SU-DHL-6 (cell line): ENCODE measurements around the gene SORL1.

Source experiments
- H2AFZ ChIP-seq: fragments of 200-600 bp; sonication (generic); 2 replicates; pipeline ENCODE4 v1.6.1; 2014; ENCODE audit warnings: low read depth, mild to moderate bottlenecking, moderate library complexity, mixed read lengths, antibody characterized with exemption, low read length; ENCODE audit not compliant: severe bottlenecking
- H3F3A ChIP-seq: fragments of 200-600 bp; shearing (Covaris generic); 2 replicates; pipeline ENCODE4 v1.6.0; 2016; ENCODE audit warnings: antibody characterized with exemption, mild to moderate bottlenecking; ENCODE audit not compliant: insufficient read depth
- H3K27ac ChIP-seq: fragments of 200-600 bp; sonication (generic); 2 replicates; pipeline ENCODE4 v1.5.1; 2016; ENCODE audit warnings: low read depth, mild to moderate bottlenecking, low read length, moderate library complexity, mixed read lengths
- H3K27me3 ChIP-seq: fragments of 200-600 bp; sonication (generic), shearing (Covaris generic); 2 replicates; pipeline ENCODE4 v1.6.0; 2014; ENCODE audit warnings: mild to moderate bottlenecking, low read length
- H3K36me3 ChIP-seq: fragments of 200-600 bp; sonication (generic); 2 replicates; pipeline ENCODE4 v1.6.1; 2014; ENCODE audit warnings: mild to moderate bottlenecking, low read length, mixed read lengths
- H3K4me2 ChIP-seq: fragments of 300-600, 200-600 bp; shearing (Covaris generic), sonication (generic); 2 replicates; pipeline ENCODE4 v1.6.0; 2014; ENCODE audit warnings: low read length, low read depth, mild to moderate bottlenecking; ENCODE audit not compliant: poor library complexity, severe bottlenecking
- H3K4me3 ChIP-seq: fragments of 200-600 bp; sonication (generic); 2 replicates; pipeline ENCODE4 v1.5.1; 2014; ENCODE audit warnings: antibody characterized with exemption, low read length, mild to moderate bottlenecking, mixed read lengths; ENCODE audit not compliant: insufficient read depth, poor library complexity, severe bottlenecking
- H3K79me2 ChIP-seq: fragments of 200-600 bp; sonication (generic); 2 replicates; pipeline ENCODE4 v1.6.1; 2014; ENCODE audit warnings: mild to moderate bottlenecking, low read length, moderate library complexity; ENCODE audit not compliant: insufficient read depth
- H3K9ac ChIP-seq: fragments of 200-600 bp; sonication (generic); 2 replicates; pipeline ENCODE4 v1.7.0; 2014; ENCODE audit warnings: mild to moderate bottlenecking, low read length
- H3K9me2 ChIP-seq: fragments of 200-600 bp; sonication (generic); replicated peaks from 2 replicates; pipeline ENCODE4 v1.6.1; 2014; ENCODE audit warnings: low read length; ENCODE audit not compliant: insufficient read depth
- H3K9me3 ChIP-seq: fragments of 200-600 bp; sonication (generic); 2 replicates; pipeline ENCODE4 v1.6.1; 2014; ENCODE audit warnings: low read length, mixed read lengths; ENCODE audit not compliant: insufficient read depth
- H4K20me1 ChIP-seq: fragments of 200-600 bp; sonication (generic); 2 replicates; pipeline ENCODE4 v1.6.1; 2014; ENCODE audit warnings: low read depth, mild to moderate bottlenecking, antibody characterized with exemption, low read length, moderate library complexity, mixed read lengths
- CTCF ChIP-seq: fragments of 200-600 bp; sonication (generic); IDR thresholded peaks from one replicate; pipeline ENCODE4 v1.5.1; 2017; ENCODE audit warnings: antibody characterized with exemption, mild to moderate bottlenecking, low read length, moderate library complexity; ENCODE audit not compliant: insufficient read depth, poor library complexity, severe bottlenecking
- EZH2phosphoT487 ChIP-seq: fragments of 200-600 bp; sonication (generic), shearing (Covaris generic); conservative IDR thresholded peaks from 2 replicates; pipeline ENCODE4 v1.6.1; 2018; ENCODE audit warnings: mild to moderate bottlenecking, antibody characterized with exemption, low read length, moderate library complexity, mixed read lengths

The SORL1 gene

GRCh38 chr11:121634273-121634672, 182.2 kb downstream of the SORL1 start:
- Histone ChIP-seq H3F3A (peaks cover 51% of the 10 kb centered on the region), H3K4me2 (no peak overlapping the region), H3K36me3 (peaks cover 39% of the 10 kb centered on the region), H3K9me2 (no peaks in the 10 kb centered on the region), H3K9me3 (no peaks in the 10 kb centered on the region), H3K79me2 (no peaks in the 10 kb centered on the region), H3K9ac (no peak overlapping the region), H4K20me1 (no peaks in the 10 kb centered on the region; the same call in 1 of the 2 replicates), H2AFZ (no peak overlapping the region), H3K27ac (no peak overlapping the region), H3K4me3 (no peak overlapping the region), H3K27me3 (no peaks in the 10 kb centered on the region)
- TF ChIP-seq CTCF, result no peak
- no peak for TF ChIP-seq EZH2phosphoT487

GRCh38 chr11:121634889-121635288, 182.8 kb downstream of the SORL1 start:
- Histone ChIP-seq H3K36me3 (peaks cover 34% of the 10 kb centered on the region), H3K4me3 (no peak overlapping the region), H3K79me2 (no peaks in the 10 kb centered on the region), H3K27me3 (no peaks in the 10 kb centered on the region), H3K9me3 (no peaks in the 10 kb centered on the region), H3K9me2 (no peaks in the 10 kb centered on the region), H4K20me1 (no peaks in the 10 kb centered on the region; the same call in 1 of the 2 replicates), H3K9ac (no peak overlapping the region), H3F3A (peaks cover 45% of the 10 kb centered on the region), H2AFZ (no peak overlapping the region), H3K27ac (no peak overlapping the region), H3K4me2 (no peak overlapping the region)
- TF ChIP-seq EZH2phosphoT487, result no peak
- TF ChIP-seq CTCF, result no peak

- Histone ChIP-seq H3K4me3 (no peak overlapping the region), H3K9me2 (no peaks in the 10 kb centered on the region), H2AFZ (no peak overlapping the region), H4K20me1 (no peaks in the 10 kb centered on the region; the same call in 1 of the 2 replicates), H3K79me2 (no peaks in the 10 kb centered on the region), H3F3A (peaks cover 32% of the 10 kb centered on the region), H3K9ac (no peak overlapping the region), H3K27ac (no peak overlapping the region), H3K36me3 (peaks cover 21% of the 10 kb centered on the region), H3K27me3 (no peaks in the 10 kb centered on the region), H3K9me3 (no peaks in the 10 kb centered on the region), H3K4me2 (no peak overlapping the region)
- TF ChIP-seq CTCF (no peak), EZH2phosphoT487 (no peak)
Observed at GRCh38 chr11:121636081-121636799, 184.1 kb downstream of the SORL1 start.
